ENCODE results near the gene SDC4.

DNA sequence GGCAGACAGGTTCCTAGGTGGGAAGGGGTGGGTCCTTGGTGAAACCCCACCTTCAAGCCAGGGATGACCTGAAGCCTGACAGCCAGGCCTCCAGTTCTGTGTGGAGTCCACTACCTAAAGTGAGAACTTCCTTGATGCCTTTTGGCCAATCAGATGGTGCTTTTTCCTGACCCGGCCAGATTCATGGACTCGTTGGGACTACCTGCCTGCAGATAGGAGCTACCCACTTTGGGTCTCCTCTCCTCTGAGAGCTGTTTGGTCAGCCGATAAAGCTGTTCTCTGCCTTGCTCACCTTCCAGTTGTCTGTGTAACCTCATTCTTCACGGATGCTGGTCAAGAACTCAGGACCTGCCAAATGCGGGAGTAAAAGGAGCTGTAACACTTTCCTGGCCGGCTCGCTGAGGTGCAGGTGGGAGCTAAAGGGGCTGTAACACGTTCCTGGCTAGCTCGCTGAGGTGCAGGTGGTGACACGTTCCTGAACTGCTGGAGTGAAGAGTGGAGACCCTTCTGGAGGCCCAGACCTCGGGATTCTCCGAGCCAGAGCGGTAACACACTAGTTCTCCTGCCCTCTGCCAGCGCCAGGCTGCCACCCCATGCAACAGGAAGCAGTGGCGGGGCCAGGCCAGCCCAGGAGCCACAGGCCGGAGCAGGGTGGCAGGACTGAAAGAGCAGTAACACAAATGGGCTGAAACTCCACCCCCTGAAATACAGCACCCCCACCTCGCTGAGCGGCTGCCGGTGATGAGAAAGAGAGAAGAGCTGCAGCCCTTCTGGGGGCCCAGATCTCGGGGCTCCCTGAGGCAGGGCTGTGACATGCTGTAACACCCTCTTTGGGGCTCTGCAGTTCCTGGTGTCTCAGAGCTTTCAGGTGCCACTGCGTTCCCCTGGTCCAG, 46.2 kb upstream of the SDC4 start:
- TF ChIP-seq POLR2A (IDR thresholded peaks at IDR 0.05), result no peak
- TF ChIP-seq CTCF (IDR thresholded peaks at IDR 0.05), result no peak
- no peak for TF ChIP-seq POLR2AphosphoS5 (IDR thresholded peaks at IDR 0.05)
- no peak for TF ChIP-seq EP300 (IDR thresholded peaks at IDR 0.05)
